HG03571 (cell line): Measurements from ENCODE around the gene RNF220.
"Not testable (repeated sequence)": the region's sequence is repeated elsewhere in the genome, so short reads cannot be mapped to it uniquely, and the experiment has no call there.

Experiments
- ATAC-seq: cut with Tn5 transposase; IDR thresholded peaks from one replicate; pipeline ENCODE4 v1.9.1; 2021; ENCODE audit not compliant: unreplicated experiment

Gene RNF220

DNA sequence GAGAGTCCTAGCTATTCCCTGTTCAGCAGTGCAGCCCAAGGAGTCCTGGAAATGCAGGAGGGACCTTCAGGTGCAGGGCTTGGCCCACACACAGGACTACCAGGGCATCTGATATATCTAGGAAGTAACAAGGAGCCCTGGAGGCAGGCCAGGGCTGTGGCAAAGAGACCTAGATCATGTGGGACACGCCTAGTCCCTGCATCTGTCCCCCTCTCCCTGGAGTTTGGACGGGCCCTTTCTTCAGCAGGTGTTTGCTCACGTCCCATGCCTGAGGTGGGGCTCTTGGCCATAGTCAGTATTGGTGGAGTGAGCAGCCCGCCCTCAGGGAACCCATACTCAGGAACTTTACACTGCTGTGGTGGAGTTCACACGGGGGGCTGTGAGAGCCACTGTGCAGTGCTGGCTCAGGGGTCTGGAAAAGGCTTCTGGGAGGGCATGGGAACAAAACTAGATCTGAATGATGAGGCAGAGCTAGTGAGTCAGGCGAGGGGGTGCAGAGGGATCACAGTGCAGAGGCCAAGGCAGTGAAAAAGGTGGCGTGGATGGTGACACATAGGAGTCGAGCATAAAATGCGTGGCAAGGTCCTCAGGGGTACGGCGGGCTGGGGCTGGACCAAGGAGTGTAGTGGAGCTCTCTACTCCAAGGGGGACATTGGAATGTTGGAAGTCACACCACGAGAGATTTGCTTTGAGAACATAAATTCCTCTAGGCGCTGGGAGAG is 243.6 kb downstream of the RNF220 start:
- ATAC-seq, result no peak

DNA sequence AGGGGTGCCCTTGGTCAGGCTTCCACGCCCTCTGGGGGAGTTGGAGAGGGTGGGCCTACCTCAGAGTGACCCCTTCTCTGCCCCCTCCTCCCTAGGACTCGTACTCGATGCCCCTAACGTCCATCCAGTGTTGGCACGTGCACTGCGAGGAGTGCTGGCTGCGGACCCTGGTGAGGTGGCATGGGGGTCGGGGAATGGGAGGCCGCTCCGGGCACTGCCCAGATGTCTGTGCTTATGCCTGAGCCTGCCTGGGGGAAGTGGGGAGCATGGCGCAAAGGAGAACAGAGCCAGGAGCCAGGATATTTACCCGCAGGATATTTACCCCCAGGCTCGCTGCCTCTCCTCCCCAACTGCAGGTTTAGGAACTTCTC is 244.7 kb downstream of the RNF220 start:
- no peak for ATAC-seq

DNA sequence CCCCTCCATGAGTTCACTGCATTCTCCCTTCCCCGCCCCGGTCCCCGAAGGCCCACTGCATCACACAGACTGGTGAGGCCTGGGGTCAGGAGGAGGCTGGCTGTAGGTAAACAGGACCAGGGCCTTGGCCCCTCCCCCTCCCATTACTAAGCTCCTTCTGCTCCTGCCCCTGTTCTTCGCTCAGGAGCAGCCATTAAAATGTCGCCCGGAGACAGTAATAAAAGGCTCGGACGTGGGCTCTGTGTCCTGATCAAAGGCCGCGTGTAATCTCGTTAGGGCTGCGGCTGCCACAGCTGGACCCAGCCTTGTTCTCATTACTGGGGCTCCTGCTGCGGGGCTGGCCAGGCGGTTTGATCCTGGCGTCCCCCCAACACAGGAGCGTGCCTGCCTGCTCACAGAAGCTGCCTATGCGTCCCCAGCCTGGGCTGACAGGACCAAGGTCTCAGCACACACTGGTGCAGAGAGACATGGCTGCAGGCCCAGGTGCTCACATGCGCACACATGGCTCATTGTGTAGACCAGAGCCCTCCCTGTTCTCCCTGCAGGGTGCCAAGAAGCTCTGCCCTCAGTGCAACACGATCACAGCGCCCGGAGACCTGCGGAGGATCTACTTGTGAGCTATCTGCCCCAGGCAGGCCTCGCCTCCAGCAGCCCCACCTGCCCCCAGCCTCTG is 245.2 kb downstream of the RNF220 start:
- ATAC-seq, result no peak

DNA sequence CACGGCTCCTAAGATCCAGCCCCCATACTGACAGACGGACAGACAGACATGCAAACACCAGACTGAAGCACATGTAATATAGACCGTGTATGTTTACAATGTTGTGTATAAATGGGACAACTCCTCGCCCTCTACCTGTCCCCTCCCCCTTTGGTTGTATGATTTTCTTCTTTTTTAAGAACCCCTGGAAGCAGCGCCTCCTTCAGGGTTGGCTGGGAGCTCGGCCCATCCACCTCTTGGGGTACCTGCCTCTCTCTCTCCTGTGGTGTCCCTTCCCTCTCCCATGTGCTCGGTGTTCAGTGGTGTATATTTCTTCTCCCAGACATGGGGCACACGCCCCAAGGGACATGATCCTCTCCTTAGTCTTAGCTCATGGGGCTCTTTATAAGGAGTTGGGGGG is 246.0 kb downstream of the RNF220 start:
- no peak for ATAC-seq

DNA sequence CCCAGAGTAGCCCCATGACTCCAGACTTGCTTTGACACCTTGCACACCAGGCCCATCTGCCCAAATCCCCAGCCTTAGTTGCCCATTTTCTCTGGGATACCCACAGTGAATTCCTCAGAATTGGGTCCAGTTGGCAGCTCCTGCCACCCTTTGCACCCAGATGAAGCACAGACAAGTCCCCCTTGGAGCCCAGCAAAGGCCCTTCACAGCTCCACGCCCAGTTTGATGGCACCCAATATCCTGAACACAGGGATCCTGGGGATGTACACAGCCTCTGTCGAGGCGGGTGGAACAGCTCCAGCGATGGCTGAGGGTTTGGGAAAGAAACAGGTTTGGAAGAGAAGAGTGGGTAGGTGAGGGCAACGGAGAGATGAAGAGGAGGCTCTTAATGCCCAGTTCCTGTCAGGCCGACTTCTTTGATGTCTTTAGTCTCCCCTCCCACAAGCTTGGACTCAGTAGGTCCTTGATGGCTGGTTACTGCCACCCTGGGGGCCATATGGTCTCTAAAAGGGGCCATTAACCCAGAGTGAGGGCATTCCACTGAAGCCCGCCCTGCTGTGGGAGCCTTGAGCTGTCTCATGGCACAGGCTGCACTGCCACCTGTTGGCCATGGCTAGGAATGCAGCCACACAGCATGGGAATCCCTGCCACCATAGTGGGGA is 247.5 kb downstream of the RNF220 start:
- no peak for ATAC-seq

DNA sequence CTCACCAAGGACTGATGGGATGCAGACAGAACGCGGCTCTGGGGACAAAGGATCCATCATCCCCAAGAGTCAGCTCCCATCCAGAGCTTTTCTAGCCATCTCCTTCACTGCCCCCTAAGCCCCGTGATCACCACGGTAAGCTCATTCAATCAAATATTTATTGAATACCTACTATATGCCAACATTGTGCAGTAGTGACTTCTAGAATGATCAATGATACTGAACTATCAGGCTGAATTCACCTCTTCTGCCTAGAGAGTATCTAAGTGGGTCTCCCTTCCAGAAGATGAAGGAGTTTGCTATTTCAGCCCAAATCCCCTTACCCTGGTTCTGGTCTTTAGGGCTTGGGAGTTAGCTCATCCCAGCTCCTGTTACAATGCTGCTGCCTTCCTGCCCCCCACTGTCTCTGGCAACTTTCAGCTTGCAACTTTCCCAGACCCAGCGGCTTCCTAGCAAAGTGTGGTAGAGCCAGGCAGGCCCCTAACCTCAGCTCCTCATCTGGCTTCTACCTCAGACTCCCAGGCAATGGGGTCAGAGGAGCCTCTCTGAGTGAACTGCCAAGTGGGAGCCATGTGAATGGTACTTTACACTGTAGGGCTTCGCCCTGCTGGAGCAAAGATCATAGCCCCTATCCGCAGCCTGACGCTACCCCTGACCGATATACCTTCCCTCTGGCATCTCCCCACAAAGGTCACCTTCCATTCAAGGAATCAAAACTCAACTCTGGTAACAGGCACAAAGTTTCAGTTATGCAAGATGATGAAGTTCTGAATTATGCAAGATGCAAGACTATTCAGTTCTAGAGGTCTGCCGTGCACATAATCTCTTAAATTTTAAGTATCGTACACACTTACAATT is 248.3 kb downstream of the RNF220 start:
- ATAC-seq, result no peak

DNA sequence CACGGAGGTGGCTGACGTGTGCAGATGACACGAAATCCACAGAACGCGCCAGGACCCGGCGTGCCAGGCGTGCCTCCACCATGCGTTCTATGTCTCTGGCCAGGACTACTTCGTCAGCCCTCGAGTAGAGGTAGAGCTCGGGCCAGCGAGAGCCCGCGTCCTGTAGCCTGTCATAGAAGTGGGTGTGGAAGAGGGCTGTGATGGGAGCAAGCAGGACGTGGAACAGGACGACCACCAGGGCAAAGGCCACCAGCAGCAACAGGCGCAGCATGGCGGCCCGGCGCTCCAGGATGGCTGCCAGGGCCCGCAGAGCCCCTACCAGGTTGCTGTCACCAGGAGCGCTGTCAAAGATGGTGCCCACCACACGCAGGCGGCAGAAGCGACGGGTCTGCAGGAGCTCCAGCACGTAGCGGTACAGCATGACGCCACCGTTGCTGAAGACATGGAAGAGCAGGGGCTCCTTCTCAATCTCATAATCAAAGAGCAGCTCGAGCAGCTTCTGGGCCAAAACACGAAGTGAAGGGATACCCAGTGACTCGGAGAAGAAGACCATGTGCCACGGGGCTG is 249.6 kb downstream of the RNF220 start:
- no peak for ATAC-seq

DNA sequence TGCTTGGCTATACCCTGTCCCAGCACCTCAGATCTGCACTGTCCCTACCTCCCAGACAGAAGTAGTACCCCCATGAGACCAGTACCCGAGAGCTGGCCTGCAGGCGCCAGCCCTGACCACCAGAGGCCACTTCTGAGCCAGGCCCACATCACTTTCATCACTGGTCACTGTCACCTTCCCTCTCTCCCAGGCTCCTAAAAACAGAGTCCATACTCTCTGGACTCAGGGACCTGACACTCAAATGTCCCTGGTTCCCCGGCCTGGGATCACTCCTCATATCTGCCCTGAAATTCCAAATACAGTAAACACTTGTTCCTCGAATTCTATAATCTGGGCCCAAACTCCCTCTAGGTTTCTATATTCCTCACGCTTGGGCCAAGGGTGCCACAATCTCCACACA is 250.6 kb downstream of the RNF220 start:
- no peak for ATAC-seq

DNA sequence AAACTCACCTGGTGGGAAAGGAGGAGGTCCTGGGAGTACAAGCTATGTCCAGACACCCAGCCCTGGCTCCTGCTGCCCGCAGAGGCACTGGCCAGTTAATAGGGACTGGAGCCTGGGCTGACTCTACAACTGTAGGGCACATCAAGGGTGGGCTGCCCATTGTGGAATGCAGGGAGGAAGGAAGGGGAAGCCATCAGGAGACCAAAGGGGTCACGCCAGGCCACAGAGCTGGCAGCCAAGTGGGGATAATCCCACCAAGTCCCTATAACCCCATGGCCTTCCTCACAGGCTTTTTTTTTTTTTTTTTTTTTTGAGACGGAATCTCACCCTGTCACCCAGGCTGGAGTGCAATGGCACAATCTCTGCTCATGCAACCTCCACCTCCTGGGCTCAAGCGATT is 254.5 kb downstream of the RNF220 start:
- no peak for ATAC-seq

DNA sequence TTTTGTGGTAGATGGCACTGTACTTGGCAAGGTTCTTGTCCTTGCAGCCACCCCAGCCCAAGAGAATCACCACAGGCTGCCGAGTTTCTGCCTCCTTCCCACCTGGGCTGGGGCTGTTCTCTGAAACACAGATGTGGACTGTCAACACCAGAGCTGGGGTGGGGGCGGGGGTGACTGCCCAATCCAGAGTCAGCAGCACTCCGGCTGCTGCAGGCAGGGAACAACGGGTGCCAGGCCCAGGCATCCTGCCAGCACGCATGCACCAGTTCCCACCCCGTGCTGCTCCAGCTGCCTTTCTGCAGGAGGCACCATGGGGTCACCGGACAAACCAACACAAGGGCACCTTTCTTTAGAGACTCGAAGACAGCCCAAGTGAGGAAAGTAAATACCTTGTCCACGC is 255.1 kb downstream of the RNF220 start:
- no peak for ATAC-seq

DNA sequence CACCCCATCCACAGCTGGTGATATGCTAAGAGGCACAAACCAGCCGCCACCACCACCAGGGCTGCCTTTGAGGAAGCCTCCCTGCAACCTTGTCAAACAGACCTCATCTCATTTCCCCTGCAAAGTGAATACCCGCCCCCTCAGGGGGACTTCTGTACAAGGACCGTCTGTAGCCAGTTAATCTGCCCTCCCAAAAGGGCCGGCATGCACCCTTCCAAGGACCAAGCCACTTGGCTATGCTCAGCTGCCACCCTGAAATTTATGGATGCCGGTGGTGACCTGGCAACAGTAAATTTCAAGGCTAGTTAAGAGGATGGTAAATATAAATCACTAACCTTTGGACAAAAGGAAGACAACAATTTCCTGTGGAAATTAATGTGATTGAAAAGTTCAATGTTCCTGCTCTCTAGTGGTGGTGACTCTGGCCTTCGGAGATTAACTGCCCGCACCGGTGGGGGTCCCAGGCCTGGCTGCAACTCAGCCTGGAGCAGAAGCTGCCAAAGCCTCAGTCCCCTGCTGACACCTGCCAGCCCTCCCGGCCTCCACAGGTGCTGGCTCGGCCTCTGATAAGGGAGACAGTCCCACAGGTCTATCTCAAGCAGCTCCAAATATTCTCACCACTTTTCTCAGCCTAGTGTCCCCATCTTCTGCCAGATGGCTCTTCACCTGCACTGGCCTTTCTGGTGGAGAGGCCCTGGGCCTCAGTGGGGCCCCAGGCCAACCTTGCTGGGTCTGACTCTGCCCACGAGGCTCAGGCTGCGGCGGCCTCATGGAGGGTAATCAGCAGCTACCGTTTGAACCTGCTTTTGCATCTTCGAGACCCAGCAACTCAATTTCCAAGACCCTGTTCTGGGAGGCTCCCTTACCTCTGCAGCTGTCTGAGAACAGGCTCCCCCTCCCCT is 257.0 kb downstream of the RNF220 start:
- ATAC-seq, result no peak

DNA sequence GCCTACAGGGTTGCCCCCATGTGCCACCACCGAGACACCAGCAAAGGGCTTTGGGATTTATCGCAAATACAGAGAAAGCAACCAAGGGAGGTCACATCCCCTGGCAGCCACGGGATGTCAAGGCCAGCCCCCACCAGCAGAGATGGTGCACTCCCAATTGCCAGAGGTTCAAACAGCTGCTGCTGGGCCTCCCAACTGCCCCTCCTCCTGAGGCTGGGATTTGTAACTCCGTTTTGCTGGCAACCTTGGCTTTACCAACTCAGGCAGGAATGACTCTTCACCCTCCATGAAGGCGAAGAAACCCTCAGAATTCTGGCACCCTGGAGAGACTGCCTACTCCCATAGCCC is 257.6 kb downstream of the RNF220 start:
- ATAC-seq, result no peak

DNA sequence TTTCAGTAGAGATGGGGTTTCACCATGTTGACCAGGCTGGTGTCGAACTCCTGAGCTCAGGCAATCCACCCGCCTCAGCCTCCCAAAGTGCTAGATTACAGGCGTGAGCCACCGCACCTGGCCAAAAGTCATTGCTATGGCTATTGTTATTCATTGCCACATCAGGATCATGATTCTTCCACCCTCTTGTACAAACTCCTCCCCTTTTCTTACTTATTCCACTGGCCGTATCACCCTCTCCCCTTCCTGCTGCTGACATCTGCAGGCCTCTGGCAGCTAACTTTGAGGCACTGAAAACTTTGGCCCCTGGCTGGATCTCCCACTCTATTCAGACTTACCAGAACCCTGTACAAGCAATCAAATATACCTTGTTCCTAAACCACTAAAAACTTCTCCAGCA is 258.4 kb downstream of the RNF220 start:
- no peak for ATAC-seq

DNA sequence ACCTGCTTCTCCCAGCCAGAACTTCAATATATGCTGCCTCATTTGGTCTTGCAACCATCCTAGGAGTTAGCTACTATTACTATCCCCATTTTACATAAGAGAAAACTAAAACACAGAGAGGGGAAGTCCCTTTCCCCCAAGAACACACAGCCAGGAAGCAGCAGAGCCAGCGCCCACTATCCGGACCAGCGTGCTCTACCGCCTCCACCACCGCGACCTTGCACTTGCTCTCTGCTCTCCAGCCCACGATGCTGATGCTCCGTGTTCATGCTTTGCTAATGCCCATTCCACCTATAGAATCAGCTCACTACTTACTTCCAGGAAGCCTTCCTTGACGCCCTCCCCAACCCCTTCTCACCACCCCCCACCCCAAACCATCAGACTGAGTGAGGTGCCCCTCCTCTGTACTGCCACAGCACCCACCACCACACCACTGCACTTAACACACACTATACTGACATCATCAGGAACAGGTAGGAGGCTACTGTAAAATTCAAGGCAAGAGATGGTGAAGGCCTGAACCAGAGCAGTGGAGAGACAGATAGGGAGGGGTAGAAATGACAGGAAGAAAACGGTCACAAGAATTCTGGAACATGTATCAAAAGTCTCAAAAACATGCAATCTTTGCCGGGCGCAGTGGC is 259.8 kb downstream of the RNF220 start:
- no peak for ATAC-seq

DNA sequence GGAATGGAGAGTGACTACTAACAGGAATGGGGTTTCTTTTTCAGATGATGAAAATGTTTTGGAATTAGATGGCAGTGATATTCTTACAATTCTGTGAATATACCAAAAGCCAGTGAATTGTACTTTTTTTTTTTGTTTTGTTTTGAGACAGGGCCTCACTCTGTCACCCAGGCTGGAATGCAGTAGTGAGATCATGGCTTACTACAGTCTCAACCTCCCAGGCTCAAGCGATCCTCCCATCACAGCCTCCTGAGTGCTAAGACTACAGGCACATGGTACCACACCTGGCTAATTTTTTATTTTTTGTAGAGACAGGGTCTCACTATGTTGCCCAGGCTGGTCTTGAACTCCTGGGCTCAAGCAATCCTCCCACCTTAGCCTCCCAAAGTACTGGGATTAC is 261.7 kb downstream of the RNF220 start:
- ATAC-seq, result not testable (repeated sequence)

DNA sequence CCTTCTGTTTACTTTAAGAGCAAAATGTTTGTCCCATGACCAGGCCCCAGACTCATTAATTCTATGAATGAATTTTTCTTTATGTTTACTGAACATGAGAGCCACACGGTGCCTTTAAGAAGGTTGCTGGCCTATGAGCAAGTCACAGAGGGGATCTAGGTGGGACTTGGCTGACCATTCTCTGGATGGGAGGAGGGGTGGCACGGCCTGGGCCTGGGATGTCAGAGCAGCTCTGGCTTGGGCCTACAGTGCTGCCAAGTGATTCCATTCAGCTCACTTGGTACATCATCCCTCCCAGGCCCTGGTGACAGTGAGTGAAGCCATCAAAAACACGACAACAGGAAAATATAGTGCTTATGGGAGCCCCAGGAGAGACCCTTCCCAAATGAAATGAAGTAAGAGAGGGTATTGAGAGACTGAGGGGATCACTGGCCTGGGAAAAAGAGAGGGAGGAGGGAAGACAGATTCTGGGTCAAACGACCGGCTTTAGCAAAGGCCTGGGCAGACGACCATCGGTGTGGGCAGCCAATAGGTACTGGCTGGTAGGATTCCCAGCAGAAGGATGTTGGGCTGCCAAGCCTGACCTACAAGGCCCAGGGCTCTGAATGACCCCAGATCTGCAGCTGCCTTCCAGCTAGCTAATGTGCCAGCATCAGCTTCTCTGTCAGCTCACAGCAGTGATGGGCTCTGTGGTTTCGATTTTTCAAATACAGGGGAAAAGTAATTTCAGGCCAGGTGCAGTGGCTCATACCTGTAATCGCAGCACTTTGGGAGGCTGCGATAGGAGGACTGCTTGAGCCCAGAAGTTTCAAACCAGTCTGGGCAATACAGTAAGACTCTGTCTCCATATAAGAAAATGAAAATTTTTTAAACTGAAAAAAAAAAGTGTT is 265.9 kb downstream of the RNF220 start:
- no peak for ATAC-seq

DNA sequence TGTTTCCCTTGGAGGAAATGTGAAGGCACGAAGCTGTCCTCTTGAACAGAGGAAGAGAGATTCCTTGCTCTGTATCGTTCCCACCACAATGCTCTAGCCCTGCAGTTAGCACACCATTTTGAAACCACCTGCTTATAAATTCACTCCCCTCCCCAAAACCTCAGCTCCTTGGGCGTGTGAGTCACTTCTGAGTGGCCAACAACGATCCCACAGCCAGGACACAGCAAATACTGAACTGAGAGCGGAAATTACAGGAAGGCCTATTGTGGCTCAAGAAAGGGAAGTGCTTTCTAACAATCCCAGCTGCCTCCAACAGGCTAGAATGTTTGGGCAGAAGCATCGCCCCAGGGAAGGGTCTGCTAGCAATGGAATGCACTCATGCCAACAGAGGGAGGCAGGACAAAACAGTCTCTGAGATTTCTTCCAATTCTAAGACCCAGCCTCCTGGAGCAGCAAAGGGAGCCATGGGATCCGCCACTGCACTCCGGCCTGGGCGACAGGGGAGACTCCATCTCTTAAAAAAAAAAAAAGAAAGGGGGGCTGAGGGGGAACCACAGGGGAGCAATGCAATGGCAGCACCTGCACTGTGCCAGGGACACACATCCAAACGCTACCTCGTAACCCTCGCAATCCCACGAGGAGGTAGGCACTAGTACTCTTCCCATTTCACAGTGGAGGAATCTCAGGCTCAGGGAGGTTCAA is 267.4 kb downstream of the RNF220 start:
- ATAC-seq, result no peak
